ENCODE measurements around the gene TMEM131L.
A peak's percentile ranks its signal among the peaks of the same experiment; 100 is the strongest.
"Not testable (repeated sequence)": the region's sequence is repeated elsewhere in the genome, so short reads cannot be mapped to it uniquely, and the experiment has no call there.

The TMEM131L gene

DNA sequence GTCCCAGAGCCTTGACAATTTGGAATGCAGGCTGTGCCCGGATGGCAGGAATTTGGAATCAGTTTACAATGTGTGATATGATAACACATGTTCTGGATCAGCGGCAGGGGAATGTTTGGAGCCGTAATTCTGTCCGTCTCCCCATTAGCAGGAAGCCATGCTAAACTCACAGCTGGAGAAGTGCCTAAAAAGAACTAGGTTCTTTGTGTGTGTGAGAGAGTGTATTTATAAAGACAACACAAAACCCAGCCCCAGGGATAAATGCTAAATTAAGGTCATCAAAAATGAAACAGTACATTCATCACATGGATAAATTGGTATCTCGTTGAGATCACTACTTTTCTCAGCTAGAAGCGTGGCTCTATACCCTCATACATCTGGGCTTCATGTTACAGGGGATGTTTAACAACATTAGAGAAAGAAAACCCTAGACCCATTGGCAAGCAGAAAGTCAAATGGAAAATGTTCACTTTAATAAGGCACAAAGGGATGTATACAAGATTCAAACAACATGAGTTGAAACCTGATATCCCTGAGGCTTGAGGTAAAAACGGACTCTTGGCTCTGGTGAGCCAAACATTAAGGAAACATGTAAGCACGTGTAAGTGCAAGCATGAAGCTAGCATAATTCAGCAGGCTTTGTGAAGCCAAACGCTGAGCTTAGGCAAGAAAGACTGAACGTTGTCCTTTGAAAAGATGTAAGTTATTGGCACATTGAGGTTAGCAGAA is 18.0 kb upstream of the TMEM131L start:
- DNase-seq: peak; percentile 9

DNA sequence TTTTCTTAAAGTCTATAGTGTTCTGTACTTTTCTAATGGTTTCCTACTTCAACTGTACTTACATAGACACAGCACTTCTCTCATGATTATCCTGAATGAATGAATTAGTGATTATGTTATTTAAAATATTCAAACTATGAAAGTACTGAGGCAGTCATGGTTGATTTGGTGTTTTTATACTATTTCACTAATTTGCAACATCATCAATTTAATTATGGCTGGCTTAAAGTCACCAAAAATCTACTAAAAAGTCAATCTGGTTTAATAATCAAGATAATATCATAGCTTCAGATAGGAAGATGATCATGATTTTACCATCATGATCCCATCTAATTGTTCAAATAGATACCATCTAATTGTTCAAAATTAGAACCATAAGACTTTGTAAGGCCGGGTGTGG is 16.8 kb upstream of the TMEM131L start:
- no peak for DNase-seq

DNA sequence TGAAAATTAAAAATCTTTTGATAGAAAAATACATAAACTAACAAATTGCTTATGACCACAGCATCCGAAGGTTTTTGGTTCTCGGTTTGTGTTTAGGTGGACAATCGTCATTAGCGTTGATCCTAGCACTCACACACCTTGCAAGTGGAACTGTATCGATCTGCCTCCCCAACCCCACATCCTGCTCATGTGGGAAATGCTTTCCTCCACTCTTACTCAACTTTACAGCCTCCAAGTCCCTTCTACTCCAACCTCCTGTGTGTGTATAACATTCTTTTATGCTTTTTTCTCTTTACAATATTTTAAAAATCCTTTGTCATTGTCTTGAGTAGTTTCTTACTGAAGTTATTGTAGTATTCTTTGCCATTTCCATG is 15.6 kb upstream of the TMEM131L start:
- DNase-seq: no peak

DNA sequence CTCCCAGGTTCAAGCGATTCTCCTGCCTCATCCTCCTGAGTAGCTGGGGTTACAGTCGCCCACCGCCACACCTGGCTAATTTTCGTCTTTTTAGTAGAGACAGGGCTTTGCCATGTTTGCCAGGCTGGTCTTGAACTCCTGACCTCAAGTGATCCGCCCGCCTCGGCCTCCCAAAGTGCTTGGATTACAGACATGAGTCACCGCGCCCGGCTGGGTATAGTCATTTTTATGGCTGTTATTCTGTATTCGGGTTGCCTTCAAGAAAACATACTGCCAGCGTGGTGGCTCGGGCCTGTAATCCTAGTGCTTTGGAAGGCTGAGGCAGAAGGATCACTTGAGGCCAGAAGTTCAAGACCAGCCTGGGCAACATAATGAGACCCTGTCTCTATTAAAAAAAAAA is 15.0 kb upstream of the TMEM131L start:
- DNase-seq: not testable (repeated sequence)

DNA sequence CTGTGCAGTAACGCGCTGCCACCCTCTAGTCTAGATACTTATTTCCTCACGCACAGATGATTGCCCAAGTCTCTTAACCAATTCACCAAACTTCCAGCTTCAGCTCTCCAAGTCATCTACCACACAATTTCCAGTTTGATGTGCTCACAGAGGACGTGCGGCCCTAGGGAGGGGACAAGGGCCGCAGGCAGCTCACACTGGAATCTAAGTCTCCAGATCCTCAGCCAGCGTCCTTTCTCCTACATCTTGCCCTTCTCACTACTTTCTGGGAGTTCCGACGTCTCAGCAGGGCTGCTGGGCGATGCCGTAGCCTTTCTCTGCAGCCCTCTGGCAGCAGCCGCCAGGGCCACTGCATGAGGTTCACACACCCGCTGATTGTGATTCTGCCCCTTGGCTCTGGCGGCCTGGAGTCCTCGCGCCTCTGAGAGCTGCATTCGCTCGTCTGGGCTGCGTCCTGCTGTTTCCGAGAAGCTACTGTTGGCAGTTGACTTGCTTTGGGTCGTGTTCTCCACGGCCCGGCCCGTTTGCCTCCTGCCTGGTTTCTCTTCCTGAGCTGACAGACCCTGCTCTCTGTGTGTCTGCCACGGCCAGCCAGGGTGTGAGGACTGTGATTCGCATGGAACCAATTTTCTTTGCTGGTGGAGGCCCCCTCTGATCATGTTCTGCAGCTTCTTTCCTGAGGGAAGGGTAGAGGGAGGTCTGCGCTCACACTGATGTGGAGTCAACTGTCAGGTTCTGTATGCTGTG is 14.1 kb upstream of the TMEM131L start:
- DNase-seq: no peak

DNA sequence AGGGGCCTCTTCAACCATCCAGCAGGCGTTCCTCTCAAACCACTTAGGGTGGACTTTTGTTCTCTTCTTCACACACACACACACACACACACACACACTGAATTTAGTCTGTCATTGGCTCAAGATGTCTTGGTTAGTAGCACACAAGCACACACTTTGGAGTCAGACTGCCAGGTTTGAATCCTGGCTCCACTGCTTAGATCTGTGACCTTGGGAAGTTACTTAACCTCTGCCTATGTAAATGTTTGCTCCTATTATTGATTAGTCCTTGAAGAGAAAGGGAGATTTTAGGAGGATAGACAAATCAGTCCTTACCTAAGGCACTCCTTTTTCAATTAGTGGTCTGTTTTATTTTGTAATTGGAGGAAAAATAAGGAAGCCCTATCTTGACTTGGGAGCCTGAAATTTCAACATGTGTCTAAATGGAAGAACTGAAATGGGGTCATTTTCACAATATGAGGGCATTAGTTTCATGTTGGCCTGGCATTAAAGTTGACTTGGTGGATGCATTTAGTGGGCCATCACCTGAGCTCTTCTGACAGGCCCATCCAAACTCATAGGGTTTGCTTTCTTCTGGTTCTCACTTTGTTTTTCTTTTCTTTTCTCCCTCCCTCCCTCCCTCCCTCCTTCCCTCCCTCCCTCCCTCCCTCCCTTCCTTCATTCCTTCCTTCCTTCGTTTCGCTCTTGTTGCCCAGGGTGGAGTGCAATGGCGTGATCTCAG is 13.3 kb upstream of the TMEM131L start:
- DNase-seq: no peak

DNA sequence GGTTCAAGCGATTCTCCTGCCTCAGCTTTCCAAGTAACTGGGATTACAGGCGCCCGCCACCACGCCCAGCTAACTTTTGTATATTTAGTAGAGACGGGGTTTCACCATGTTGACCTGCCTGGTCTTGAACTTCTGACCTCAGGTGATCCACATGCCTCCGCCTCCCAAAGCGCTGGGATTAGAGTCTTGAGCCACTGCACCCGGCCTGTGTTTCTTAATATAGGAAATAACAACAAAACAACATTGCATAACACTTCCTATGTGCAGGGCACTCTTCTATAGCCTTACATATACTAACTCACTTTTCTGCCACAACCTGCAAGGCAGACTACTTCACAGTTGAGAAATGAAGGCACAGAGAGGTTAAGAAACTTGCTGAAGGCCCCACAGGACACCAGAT is 12.8 kb upstream of the TMEM131L start:
- no peak for DNase-seq

DNA sequence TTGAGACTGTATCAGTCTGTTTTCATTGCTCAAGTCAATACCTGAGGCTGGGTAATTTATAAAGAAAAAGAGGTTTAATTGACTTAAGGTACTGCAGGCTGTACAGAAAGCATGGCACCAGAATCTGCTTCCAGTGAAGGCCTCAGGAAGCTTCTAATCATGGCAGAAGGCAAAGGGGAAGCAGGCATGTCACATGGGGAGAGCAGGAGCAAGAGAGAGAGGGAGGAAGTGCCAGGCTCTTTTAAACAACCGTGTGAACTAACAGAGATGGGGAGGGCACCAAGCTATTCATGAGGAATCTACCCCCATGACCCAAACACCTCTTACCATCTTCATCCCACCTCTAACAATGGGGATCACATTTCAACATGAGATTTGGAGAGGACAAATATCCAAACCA is 7.2 kb upstream of the TMEM131L start:
- no peak for DNase-seq

DNA sequence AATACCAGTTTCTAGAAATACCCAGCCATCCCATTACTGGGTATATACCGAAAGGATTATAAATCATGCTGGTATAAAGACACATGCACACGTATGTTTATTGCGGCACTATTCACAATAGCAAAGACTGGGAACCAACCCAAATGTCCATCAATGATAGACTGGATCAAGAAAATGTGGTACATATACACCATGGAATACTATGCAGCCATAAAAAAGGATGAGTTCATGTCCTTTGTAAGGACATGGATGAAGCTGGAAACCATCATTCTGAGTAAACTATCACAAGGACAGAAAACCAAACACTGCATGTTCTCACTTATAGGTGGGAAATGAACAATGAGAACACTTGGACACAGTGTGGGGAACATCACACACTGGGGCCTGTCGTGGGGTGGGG is 4.6 kb upstream of the TMEM131L start:
- DNase-seq: not testable (repeated sequence)

DNA sequence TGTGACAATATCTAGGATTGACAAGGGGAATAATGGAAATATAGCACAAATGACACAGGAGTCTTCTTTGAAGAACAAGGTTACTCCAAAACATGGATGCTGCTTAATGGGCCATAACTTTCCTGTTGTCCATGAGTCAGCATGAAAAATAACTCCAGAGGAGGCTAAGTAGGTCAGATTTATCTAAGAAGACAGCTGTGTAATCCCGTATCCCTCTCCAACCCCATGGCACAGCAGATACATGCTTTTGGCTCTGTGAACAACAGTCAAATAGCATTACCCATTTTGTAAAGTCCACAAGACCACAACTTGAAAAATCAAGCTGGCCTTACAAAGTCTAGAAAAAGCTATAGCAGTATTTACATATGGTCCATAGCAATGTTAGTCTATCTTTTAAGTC is 2.1 kb upstream of the TMEM131L start:
- DNase-seq: no peak

DNA sequence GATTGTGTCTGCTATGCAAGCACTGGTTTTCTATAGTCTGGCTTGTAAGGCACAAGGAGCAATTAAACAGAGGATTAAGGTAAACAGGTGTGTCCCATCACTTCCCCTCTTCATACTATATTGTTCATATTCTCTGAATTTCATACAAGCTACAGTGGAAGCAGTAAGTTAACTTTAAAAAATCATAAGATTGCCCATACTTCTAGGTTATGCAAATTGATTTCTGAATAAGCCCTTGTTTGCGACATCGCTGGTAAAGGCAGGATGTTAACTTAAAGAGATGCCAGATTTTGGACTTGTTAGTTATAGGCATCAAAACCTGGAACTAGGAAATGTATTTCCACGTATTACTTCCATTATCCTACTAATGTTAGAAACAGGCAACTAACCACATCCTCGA is 1.0 kb upstream of the TMEM131L start:
- no peak for DNase-seq

DNA sequence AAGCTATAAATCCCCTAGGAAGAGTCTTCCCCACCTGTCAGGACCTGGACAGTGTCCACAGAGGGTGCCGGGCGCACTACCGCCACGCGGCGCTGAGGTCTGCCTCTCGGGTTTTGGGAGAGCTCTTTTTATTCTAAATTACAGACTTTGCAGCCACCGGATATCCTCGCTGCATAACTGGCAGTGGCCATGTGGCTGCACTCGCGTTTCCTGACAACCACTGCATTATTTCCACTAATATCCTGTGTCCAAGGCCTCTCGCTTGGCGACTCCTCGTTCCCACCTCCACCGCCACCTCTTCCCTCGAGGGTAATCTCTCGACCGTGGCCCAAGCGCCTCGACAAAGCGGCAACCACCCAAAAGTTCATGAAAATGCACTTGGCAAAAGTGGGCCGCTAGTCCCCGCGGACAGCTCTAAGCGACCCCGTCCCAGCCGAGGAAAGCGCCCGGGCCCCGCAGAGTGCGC is 512 bp upstream of the TMEM131L start:
- no peak for DNase-seq

DNA sequence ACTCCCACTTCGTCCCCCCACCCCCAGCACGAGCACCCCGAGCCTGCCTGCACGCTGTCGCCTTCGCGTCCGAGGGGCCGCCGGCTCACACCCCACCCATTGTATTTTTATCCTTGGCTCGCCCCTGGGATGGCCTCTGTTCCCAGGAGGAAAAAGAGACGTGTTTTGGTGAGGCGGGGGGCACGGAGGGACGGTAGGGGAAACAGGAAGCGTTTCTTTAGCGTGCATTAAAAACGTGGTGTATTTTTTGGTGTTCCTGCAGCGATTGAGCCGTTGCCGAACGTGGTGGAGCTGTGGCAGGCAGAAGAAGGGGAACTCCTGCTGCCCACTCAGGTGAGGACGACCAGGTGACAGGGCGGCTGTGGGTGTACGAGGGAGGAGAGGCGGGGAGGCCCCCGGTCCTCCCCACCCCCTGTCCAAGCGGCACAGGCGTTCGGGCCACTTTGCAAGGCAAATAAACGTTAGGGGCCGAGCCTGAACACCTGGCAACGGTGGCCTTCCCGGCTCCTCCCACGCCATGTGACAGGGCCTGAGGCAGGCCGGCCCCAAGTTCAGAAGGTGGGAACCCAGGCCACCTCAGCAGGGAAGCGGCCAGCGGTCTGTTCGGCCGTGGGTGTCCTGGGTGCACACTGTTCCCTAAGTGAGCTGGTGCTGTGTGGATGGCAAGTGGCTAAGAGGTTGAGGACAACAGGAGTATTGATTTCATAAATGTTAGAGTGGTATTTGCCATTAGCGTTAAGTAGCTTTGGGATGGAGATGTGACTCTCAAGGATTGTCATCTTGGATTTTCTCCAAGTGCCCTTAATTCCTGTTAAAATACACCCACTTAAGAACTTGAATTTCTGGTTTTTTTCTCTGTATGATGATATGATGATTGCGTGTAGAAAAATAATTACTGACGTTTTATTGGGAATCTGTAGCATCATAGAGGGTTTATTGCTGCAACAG is 1.1 kb downstream of the TMEM131L start:
- peak; percentile 11 for DNase-seq

DNA sequence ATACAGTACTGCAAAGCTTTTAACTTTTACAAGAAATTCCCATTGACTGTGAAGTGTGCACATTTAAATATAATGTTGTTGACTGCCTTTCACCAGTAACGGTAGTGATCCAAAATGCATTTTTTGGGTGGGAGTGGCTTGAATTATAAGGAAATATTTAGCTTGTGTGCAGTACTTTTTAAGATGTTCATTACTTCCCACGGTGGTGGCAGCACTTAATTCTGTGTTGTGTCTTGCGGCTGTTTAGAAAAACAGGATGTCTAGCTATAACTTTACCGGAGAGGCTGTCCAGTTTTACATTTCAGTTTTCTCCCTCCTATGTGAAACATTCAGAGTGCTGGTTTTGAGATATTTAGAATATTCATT is 1.7 kb downstream of the TMEM131L start:
- DNase-seq: no peak

DNA sequence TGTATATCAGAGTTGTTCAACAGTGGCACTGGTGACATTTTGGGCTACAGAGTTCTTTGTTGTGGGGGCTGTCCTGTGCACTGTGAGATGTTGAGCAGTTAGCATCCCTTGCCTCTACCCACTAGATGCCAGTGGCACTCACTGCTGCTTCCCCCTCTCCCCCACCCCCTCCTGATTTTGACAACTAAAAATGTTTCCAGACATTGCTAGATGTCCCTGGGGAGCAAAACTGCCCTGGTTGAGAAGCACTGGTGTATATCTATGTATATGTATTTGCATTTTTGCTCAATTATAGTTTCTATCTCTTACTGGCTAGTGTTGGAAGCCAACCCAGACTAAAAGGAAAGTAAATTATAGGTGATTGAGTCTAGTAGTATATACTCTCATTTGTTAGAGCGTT is 2.4 kb downstream of the TMEM131L start:
- DNase-seq: no peak

DNA sequence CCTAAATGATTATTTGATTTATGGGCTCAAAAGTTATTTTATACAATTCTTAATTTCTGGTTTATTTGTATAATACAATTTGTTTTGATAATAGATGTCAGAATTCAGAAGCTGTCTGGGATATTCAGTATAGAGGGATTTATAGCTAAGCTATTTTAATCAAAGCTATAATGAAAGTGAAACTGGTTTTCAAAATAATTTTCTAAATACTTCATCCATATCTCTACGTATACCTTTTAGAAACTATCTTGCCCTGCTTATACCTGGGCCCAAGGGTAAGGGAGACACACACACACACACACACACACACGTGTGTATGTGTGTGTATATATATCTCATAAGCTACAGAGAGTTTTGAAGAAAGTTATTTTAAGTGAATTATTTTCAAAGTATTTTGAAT is 2.9 kb downstream of the TMEM131L start:
- no peak for DNase-seq

DNA sequence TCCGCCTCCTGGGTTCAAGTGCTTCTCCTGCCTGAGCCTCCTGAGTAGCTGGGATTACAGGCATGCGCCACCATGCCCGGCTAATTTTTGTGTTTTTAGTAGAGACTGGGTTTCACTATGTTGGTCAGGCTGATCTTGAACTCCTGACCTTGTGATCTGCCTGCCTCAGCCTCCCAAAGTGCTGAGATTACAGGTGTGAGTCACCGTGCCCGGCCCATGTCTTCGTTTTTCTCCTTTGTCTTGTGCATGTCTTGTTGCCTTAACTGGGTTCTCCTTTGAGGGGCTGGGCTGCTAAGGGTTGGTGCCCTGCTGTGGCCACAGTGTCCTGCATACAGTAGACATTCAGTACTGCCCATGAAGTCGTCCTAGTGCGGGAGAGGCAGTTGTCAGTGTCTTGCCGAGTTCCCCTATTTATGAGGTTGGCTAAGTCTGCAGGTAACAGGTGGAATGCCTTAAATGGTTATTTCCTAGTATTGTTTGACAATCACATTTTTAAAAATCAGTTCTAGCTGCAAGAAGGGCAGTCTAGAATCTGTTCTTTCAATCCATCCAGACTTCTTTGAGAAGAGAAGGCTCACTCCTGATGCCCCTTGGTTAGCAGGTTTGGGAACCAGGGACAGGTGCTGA is 5.0 kb downstream of the TMEM131L start:
- not testable (repeated sequence) for DNase-seq

DNA sequence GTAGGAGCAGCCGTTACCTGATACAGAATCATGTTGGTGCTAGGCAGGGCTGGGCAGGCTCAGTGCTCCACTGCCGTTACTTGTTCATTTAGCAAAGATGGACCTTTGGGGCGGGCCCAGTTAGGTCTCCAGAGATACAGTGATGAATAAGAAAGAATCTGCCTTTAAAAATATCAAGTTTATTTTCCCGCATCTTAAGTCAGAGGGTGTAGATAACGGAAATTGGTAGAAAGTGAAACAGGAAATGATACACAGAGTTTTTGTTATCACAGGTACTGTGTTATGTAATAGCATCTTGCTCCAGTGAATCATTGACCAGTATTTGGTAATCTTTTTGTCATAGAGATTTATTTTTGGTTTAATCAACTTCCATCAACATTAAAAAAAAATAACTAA is 5.5 kb downstream of the TMEM131L start:
- DNase-seq: no peak

DNA sequence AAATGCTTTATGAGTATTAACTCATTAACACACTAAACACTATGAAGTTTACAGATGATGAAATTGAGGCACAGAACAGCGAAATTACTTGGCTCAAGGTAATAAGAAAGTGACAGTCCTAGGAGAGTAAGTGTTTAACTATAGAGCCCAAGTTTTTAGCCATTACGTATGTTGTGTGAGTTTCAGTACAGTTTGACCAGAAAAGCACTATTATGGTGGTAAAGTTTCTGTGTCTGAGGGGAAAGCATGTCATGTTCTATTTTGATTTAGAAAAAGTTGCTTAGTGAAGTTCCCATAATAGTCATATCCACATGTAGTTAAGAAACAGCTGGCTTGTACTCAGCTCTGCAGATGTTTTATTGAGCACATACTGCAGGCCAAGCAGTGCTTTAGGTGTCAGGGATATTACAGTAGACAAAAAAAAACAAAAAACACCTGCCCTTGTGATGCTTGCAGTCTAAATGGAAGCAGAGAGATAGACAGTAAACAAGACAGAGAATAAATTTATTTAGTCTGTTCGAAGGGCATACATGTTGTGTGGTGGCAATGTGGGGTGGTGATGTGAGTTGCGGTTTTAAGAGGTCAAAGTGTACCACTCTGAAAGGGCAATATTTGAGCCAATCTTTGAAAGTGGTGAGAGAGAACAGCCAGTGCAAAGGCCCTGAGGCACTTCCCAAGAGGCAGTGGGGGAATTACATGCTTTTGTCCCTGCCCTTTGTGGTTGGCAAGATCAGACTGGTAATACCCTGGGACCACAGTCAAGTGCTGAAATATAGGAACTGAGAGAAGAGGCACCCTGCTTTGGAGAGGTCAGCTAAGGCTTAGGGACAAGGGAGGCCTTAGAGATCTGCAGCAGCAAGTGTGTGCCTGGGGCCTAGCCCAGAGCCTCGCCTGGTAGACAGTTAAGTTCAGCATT is 6.2 kb downstream of the TMEM131L start:
- no peak for DNase-seq

DNA sequence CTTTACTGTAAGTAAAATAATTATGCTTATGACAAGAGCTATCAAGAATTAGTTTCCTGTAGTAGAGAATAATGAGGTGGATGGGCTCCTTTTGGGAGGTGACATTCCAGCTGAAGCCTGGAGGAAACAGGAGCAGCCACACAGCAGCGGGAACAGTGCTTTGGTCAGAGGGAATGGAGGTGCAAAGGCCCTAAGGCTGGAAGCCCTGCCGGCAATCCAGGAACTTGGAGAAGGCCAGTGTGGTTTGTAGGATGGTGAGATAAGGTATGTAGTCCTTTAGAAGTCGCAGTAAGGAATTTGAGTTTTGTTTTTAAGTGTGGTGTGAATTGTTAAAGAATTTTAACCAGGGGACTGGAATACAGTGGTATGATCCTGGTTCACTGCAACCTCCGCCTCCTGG is 8.1 kb downstream of the TMEM131L start:
- no peak for DNase-seq

Measured in DMS 273 treated with DMSO at 0.1 percent for 48 hours (cell line).